Naive B cell (primary cell): Measurements from ENCODE around the gene CDCP1. TPM values are rescaled to one million over a fixed set of nuclear protein-coding genes. Genes with fewer than 3 reads are reported as not detected.

Experiments
- ATAC-seq, 2 donors: fragments of 150-1000 bp; cut with Tn5 transposase; 2 replicates each; pipeline ENCODE4 v1.10.0; 2021; ENCODE audit warnings: low read depth in 2 of 2, mild to moderate bottlenecking in 2 of 2, moderate library complexity in 2 of 2
- DNase-seq: peaks from one replicate; pipeline ENCODE4 v3.0.0; 2022
- H3K27ac Mint-ChIP-seq, 6 donors: one replicate each; pipeline ENCODE4 v1.8.0; 2020 to 2022; ENCODE audit warnings: mild to moderate bottlenecking in 6 of 6, mixed read lengths in 6 of 6, moderate library complexity in 5 of 6, inconsistent platforms in 2 of 6
- H3K27me3 Mint-ChIP-seq, 3 donors: one replicate each; pipeline ENCODE4 v1.8.0; 2021 to 2022; ENCODE audit warnings: mixed read lengths in 3 of 3, mild to moderate bottlenecking in 1 of 3
- H3K36me3 Mint-ChIP-seq, 2 donors: one replicate each; pipeline ENCODE4 v1.8.0; 2020 to 2022; ENCODE audit warnings: mixed read lengths in 2 of 2, inconsistent platforms in 1 of 2, mild to moderate bottlenecking in 1 of 2
- H3K4me1 Mint-ChIP-seq, 3 donors: one replicate each; pipeline ENCODE4 v1.8.0; 2020 to 2022; ENCODE audit warnings: mixed read lengths in 3 of 3, inconsistent platforms in 1 of 3, mild to moderate bottlenecking in 1 of 3, moderate library complexity in 1 of 3
- H3K4me3 Mint-ChIP-seq, 8 donors: one replicate each; pipeline ENCODE4 v1.8.0; 2020 to 2022; ENCODE audit warnings: mild to moderate bottlenecking in 8 of 8, mixed read lengths in 8 of 8, moderate library complexity in 8 of 8, inconsistent platforms in 2 of 8
- H3K9me3 Mint-ChIP-seq, 7 donors: one replicate each; pipeline ENCODE4 v1.8.0; 2020 to 2022; ENCODE audit warnings: mixed read lengths in 7 of 7, mild to moderate bottlenecking in 5 of 7, inconsistent platforms in 2 of 7, moderate library complexity in 1 of 7
- polyA plus RNA-seq, 6 donors: library from polyadenylated mRNA; unstranded; fragments of 300-500 nt; fragmentation: Illumina TruSeq; gene quantifications; one replicate each; pipeline ENCODE4 v1.2.3, GENCODE V29; 2021; ENCODE audit warnings: low read depth in 6 of 6

Gene CDCP1
- polyA plus RNA-seq, 6 donors from 2014 or later: not detected

DNA sequence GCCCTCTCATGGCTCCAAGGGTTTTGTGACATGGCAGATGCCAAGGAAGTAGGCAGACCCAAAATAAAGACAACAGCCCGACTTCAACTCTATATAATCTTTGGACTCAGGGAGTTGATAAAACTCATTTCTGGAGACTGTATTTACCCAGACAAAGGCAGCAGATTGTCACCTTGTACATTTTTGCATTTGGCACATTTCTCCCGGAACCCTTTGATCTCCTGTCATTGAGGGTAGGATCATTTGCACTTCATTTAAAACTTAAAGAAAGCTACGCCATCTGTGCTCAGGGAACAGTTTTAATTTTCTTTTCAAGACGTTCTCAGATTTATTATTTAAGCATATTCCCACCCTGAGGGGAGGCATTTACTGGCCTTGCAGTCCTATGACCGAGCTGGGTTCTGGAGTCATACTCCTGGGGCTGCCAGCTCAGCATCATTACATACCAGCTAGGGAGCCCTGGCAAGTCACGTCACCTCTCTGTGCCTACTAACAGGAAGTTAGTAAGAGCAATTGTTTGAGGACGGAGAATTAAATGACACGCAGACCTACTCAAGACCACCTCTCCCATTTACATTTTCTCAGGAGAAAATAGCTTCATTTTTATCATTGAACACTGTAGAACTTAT, 5.9 kb downstream of the CDCP1 start:
- H3K27ac Mint-ChIP-seq: no peak overlapping the region
- H3K9me3 Mint-ChIP-seq: no peaks in the 10 kb centered on the region
- H3K36me3 Mint-ChIP-seq: no peaks in the 10 kb centered on the region
- H3K4me3 Mint-ChIP-seq: no peak overlapping the region
- H3K27me3 Mint-ChIP-seq: peaks cover 14 to 21% (median 18%) of the 10 kb centered on the region in 3 donors
- ATAC-seq (no peak), DNase-seq (no peak)
- H3K4me1 Mint-ChIP-seq: peaks cover 4 to 17% (median 13%) of the 10 kb centered on the region in 3 donors

DNA sequence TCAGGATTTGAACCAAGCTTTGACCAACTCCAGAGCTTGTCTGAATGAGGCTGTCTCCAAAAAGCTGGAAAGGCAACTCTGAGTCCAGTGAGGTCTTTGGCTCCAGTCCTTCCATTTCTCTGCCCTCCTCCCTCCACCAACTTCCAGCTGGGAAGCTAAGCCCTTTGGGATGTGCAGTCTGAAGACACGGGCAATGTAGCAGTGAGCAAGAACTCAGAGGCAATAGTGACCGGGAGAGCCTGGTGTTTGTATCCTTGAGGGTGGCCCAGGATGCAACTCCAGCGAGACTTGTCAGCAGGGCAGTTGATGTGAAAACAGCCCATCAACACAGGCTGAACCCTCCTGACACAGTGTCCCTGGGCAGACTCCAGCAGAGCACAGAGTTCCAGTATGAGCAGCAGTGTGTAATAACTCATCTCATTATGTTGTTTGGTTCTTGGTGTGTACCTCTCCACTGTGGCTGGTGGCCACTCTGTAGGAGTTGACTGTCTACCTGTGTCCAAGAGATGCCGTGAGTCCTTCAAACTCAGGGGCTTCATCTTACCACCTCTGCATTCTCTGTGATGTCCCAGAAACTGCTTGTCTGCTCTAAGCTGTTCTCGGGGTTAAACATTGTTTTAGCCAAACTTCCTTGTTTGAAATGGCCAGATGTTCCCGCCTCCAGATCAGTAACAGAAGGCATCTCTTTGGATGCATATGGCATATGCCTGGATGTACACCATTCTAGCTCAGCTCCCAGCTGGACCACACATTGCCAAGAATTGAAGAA, 6.6 kb downstream of the CDCP1 start:
- Mint-ChIP-seq H3K36me3 (no peaks in the 10 kb centered on the region), H3K9me3 (no peaks in the 10 kb centered on the region), H3K27ac (no peak overlapping the region), H3K27me3 (peaks cover 7 to 17% (median 13%) of the 10 kb centered on the region in 3 donors), H3K4me3 (no peak overlapping the region), H3K4me1 (peaks cover 0 to 12% (median 9%) of the 10 kb centered on the region in 3 donors)
- DNase-seq: no peak
- no peak for ATAC-seq

- no peaks in the 10 kb centered on the region for H3K9me3 Mint-ChIP-seq
- H3K27ac Mint-ChIP-seq: no peak overlapping the region
- H3K27me3 Mint-ChIP-seq: peaks cover 0 to 13% (median 11%) of the 10 kb centered on the region in 3 donors
- ATAC-seq: no peak
- no peaks in the 10 kb centered on the region for H3K36me3 Mint-ChIP-seq
- DNase-seq: no peak
- H3K4me1 Mint-ChIP-seq: no peaks in the 10 kb centered on the region
- H3K4me3 Mint-ChIP-seq: no peak overlapping the region
Measured at GRCh38 chr3:45137656-45138181, 8.5 kb downstream of the CDCP1 start.

- no peak for ATAC-seq
- H3K27ac Mint-ChIP-seq: no peak overlapping the region
- H3K4me3 Mint-ChIP-seq: peak overlapping the region in 1 of 8 donors; percentile 24
- H3K36me3 Mint-ChIP-seq: no peaks in the 10 kb centered on the region
- peaks cover 0 to 5% (median 0%) of the 10 kb centered on the region in 3 donors for H3K27me3 Mint-ChIP-seq
- no peaks in the 10 kb centered on the region for H3K9me3 Mint-ChIP-seq
- H3K4me1 Mint-ChIP-seq: no peaks in the 10 kb centered on the region
- DNase-seq: no peak
Measured at GRCh38 chr3:45135959-45136358, 10.2 kb downstream of the CDCP1 start.

DNA sequence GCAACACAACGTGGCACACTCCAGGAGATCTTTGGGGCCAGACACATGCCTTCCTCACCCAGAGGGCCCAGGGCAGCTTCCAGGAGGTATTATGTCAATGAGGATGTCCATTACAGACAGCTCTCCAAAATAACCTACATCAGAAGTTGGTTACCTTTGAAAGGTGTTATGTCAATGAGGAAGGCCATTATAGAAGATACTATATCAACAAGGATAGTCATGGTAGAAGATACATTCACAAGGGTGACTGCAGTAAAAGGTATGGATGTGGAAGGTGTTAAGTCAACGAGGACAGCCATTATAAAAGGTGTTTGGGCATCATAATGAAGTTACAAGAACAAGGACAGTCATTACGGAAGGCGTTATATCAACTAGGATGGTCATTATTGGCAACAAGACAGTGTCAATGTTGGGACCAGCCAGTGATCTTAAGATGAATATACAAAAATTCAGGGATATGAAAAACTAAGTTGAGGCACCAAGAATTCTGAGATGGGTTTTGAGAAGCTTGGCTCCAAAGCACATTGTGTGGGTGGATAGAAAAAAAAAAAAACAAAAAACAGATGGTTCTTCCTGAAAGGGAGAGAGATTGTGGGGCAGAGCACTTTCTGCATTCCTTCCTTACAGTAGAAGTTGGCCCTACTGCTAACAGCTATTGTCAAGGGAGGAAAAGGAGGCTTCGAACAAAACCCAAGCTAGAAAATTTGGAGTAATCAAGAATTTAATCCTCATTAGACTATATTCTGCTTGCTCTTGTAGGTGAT, 11.2 kb downstream of the CDCP1 start:
- Mint-ChIP-seq H3K27ac (no peak overlapping the region), H3K4me3 (no peak overlapping the region), H3K4me1 (no peaks in the 10 kb centered on the region), H3K36me3 (no peaks in the 10 kb centered on the region), H3K9me3 (no peaks in the 10 kb centered on the region), H3K27me3 (no peaks in the 10 kb centered on the region)
- no peak for DNase-seq
- ATAC-seq: no peak

DNA sequence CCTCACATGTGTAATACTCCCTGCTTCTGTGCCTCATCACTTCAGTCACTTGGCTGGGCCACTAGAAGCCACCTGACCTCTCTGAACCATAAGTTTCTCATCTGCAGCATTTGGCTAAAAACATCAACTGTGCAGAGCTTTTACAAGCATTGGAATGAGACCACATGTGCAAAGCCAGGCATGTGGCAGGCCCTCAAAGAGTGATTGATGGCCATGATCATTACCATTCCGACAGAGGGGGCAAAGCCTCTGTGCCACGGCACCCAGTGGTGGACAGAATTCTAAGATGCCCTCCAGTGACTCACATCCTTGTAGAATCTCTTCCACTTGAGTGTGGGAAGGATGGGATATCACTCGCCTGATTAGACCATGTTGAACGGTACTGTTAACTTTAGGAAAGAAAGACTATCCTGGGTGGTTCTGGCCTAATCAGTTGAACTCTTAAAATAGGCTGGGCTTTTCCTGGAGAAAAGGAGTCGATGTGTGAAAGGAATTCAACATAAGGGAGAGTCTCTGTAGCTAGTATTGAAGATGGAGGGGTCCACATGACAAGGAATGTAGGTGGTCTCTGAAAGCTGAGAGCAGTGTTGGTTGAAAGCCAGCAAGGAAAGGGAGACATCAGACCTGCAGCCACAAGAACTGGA, 13.5 kb downstream of the CDCP1 start:
- Mint-ChIP-seq H3K4me1 (no peaks in the 10 kb centered on the region), H3K36me3 (no peaks in the 10 kb centered on the region), H3K27ac (no peak overlapping the region), H3K27me3 (no peaks in the 10 kb centered on the region), H3K9me3 (no peaks in the 10 kb centered on the region), H3K4me3 (no peak overlapping the region)
- no peak for ATAC-seq
- DNase-seq: no peak

DNA sequence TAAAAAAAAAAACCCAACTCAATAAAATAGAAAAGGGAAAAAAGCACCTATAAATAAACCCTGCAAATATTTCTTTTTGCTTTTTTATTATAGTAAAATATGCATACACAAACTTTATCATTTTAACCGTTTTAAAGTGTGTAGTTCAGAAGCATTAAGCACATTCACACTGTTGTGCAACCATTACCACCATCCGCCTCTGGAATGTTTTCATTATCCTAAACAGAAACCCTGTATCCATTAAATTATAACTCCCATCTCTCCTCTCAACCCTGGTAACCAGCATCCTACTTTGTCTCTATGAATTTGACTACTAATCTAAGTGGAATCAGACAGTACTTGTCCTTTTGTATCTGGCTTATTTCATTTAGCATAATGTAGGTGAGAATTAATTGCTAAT, 15.0 kb downstream of the CDCP1 start:
- no peaks in the 10 kb centered on the region for H3K36me3 Mint-ChIP-seq
- no peak overlapping the region for H3K27ac Mint-ChIP-seq
- no peak for ATAC-seq
- H3K4me3 Mint-ChIP-seq: no peak overlapping the region
- DNase-seq: no peak
- H3K27me3 Mint-ChIP-seq: no peaks in the 10 kb centered on the region
- H3K9me3 Mint-ChIP-seq: no peaks in the 10 kb centered on the region
- no peaks in the 10 kb centered on the region for H3K4me1 Mint-ChIP-seq

DNA sequence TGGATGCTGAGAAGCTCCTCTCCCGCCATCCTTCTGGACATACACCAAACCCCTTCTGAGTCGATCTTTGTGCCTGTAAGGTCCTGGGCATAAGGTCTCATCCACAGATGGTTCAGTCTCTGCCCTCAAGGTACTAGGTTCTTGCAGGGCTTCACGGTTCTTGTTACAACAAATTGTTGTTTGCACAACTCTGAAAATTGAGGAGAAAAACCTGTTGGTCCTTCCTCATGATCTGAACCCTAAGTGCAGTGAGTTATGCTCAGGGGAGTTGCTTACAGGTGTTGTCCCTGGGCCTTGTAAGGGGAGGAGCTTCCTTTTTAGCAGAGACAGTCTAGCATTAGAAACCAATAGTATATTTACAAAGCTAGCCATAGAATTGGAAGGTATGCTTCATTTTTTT, 15.7 kb downstream of the CDCP1 start:
- no peak overlapping the region for H3K27ac Mint-ChIP-seq
- no peaks in the 10 kb centered on the region for H3K4me1 Mint-ChIP-seq
- H3K36me3 Mint-ChIP-seq: no peaks in the 10 kb centered on the region
- ATAC-seq (no peak), DNase-seq (no peak)
- H3K9me3 Mint-ChIP-seq: no peaks in the 10 kb centered on the region
- no peaks in the 10 kb centered on the region for H3K27me3 Mint-ChIP-seq
- no peak overlapping the region for H3K4me3 Mint-ChIP-seq

DNA sequence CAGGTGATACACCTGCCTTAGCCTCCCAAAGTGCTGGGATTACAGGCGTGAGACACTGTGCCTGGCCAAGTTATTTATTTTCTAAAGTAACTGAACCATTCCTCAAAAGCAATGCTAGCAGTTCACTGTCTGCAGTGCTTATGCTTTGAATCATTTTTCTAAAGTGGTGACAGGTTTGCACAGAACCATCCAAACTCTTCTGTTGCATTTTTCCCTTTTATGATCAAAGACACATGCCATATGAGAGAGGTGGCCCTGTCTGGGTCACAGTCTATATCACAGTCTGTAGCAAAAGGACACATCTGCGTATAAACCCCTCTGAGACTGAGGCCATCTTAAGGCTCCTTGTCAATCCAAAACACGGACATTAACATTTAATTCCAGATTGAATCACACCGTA, 17.2 kb downstream of the CDCP1 start:
- peaks cover 2 to 11% (median 3%) of the 10 kb centered on the region in 3 donors for H3K27me3 Mint-ChIP-seq
- H3K27ac Mint-ChIP-seq: no peak overlapping the region
- no peak for ATAC-seq
- no peaks in the 10 kb centered on the region for H3K36me3 Mint-ChIP-seq
- H3K9me3 Mint-ChIP-seq: no peaks in the 10 kb centered on the region
- H3K4me1 Mint-ChIP-seq: no peaks in the 10 kb centered on the region
- H3K4me3 Mint-ChIP-seq: no peak overlapping the region
- no peak for DNase-seq

GRCh38 chr3:45127130-45127822, 18.9 kb downstream of the CDCP1 start:
- no peak overlapping the region for H3K27ac Mint-ChIP-seq
- ATAC-seq: no peak
- H3K27me3 Mint-ChIP-seq: peaks cover 6 to 16% (median 12%) of the 10 kb centered on the region in 3 donors
- H3K36me3 Mint-ChIP-seq: no peaks in the 10 kb centered on the region
- H3K9me3 Mint-ChIP-seq: no peaks in the 10 kb centered on the region
- H3K4me3 Mint-ChIP-seq: no peak overlapping the region
- no peak for DNase-seq
- H3K4me1 Mint-ChIP-seq: no peaks in the 10 kb centered on the region

- DNase-seq: no peak
- Mint-ChIP-seq H3K4me3 (no peak overlapping the region), H3K4me1 (no peaks in the 10 kb centered on the region), H3K36me3 (no peaks in the 10 kb centered on the region), H3K27me3 (peaks cover 6 to 16% (median 12%) of the 10 kb centered on the region in 3 donors), H3K9me3 (no peaks in the 10 kb centered on the region), H3K27ac (no peak overlapping the region)
- no peak for ATAC-seq
Measured at GRCh38 chr3:45126730-45127129, 19.4 kb downstream of the CDCP1 start.

GRCh38 chr3:45125550-45126026, 20.6 kb downstream of the CDCP1 start:
- Mint-ChIP-seq H3K4me3 (no peak overlapping the region), H3K36me3 (no peaks in the 10 kb centered on the region), H3K9me3 (no peaks in the 10 kb centered on the region), H3K27ac (no peak overlapping the region), H3K27me3 (peaks cover 11 to 22% (median 12%) of the 10 kb centered on the region in 3 donors), H3K4me1 (no peaks in the 10 kb centered on the region)
- ATAC-seq: no peak
- DNase-seq: no peak

DNA sequence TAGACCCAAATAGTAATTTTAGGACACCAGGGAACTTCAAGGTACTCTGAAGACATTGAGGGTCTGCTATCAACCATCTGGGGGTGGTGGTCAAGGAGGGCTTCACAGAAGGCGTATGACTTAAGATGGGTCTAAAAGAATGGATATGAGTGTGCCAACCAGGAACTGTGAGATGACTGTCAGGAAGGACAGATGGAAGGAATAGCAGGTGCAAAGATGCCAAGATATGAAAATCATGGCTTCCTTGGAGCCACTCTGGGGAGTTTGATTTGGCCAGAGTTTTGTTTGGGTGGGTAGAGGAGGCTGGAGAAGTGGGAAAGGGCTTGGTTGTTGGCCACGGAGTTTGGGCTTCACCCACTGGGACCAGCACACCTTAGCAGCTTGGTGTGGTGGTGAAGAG, 21.2 kb downstream of the CDCP1 start:
- ATAC-seq: no peak
- H3K9me3 Mint-ChIP-seq: no peaks in the 10 kb centered on the region
- H3K4me1 Mint-ChIP-seq: no peaks in the 10 kb centered on the region

More for the DNA sequence above, 21.2 kb downstream of the CDCP1 start:
- DNase-seq: no peak
- H3K27ac Mint-ChIP-seq: no peak overlapping the region
- no peaks in the 10 kb centered on the region for H3K36me3 Mint-ChIP-seq
- peaks cover 11 to 28% (median 16%) of the 10 kb centered on the region in 3 donors for H3K27me3 Mint-ChIP-seq
- no peak overlapping the region for H3K4me3 Mint-ChIP-seq
